Psoas muscle (tissue), 8 donors: ENCODE measurements around the gene ZSCAN18. TPM values are rescaled to one million over a fixed set of nuclear protein-coding genes. Genes with fewer than 3 reads are reported as not detected.

ENCODE experiments used
- ATAC-seq, 4 donors: fragments of 200-7000 bp; cut with Tn5 transposase; one replicate each; pipeline ENCODE4 v1.9.1; 2020; ENCODE audit warnings: moderate library complexity in 3 of 4, mild to moderate bottlenecking in 2 of 4
- DNase-seq, 2 donors: peaks; one replicate each; pipeline ENCODE4 v3.0.0-alpha.2; 2020
- H3K27ac ChIP-seq: fragments of 200-600 bp; one replicate; pipeline ENCODE4 v1.8.0; 2022
- H3K27me3 ChIP-seq, 3 donors: fragments of 200-600 bp in 1 of 3; one replicate each; pipeline versions ENCODE4 v1.6.1 to v1.8.0; 2013 to 2022; ENCODE audit warnings: low read length in 2 of 3, mild to moderate bottlenecking in 2 of 3, moderate library complexity in 1 of 3; ENCODE audit not compliant: insufficient read depth in 3 of 3
- H3K36me3 ChIP-seq, 2 donors: fragments of 200-600 bp in 1 of 2; one replicate each; pipeline versions ENCODE4 v1.6.1 to v1.8.0; 2013 to 2022; ENCODE audit warnings: low read depth in 1 of 2, mild to moderate bottlenecking in 1 of 2, moderate library complexity in 1 of 2; ENCODE audit not compliant: insufficient read depth in 1 of 2
- H3K4me1 ChIP-seq: fragments of 200-600 bp; one replicate; pipeline ENCODE4 v1.8.0; 2022
- H3K4me3 ChIP-seq: fragments of 200-600 bp; one replicate; pipeline ENCODE4 v1.8.0; 2022; ENCODE audit warnings: mild to moderate bottlenecking
- H3K9me3 ChIP-seq: fragments of 200-600 bp; one replicate; pipeline ENCODE4 v1.8.0; 2022
- WGBS, 3 donors: extraction: QIAGEN DNeasy Blood & Tissue Kit; methylation state at CpG; one replicate each; pipeline versions ENCODE4 v1.1.6 to v1.1.7; 2013; 5-methylcytosine and 5-hydroxymethylcytosine counted together
- intact Hi-C, 2 donors: fragments of 100-400 bp; cut with DNase I; formaldehyde crosslinking; loops; one replicate each; pipeline versions ENCODE4 v1.11.0 to v1.14.2; 2022
- polyA plus RNA-seq, 3 donors: library from polyadenylated mRNA; stranded (reverse); fragments of 200-250 nt; gene quantifications; one replicate each; pipeline ENCODE4 v1.2.3, GENCODE V29; 2013
- total RNA-seq, 4 donors: library from RNA; stranded (reverse); fragmentation: NEBNext Ultra II Directional in 2 of 4; extraction: Animal tissue kit (Norgen Biotek cat#: 25700) in 2 of 4; gene quantifications; one replicate each; pipeline versions ENCODE4 v1.2.1 to v1.2.4, GENCODE V29; 2021 to 2023
- TF ChIP-seq, protein P1 (sequence below): fragments of 200-600 bp; IDR thresholded peaks from one replicate; pipeline ENCODE4 v1.8.0; 2022; ENCODE audit warnings: antibody characterized with exemption
- donor health status: healthy with polysubstance abuse.
- donor health status: DM: no; HTN: no; CAD: no; lungs with moderate emphysema.
- donor health status: Bipolar disorder and iron deficiency.
- donor health status: healthy.
- donor health status: DM: yes; HTN: yes; CAD: no.
- donor health status: DM: no; HTN: no; CAD: no.
- donor health status: DM: no; HTN: no; CAD: no.
- donor health status: DM: yes; HTN: yes; CAD: no.

ZSCAN18 gene
- total and polyA plus RNA-seq, 7 donors: 9.5 to 36.8 (median 14.0) TPM

- Histone ChIP-seq H3K9me3 (peaks cover 40% of the 10 kb centered on the region), H3K27me3 (peaks cover 0 to 2% (median 0%) of the 10 kb centered on the region in 3 donors), H3K4me3 (peak overlapping the region; percentile 94), H3K4me1 (peaks cover 4% of the 10 kb centered on the region), H3K27ac (no peak overlapping the region), H3K36me3 (no peaks in the 10 kb centered on the region)
- 78 to 88% (median 85%) methylated on average over 13 of the region's 13 CpGs for WGBS, 3 donors
- DNase-seq (no peak), ATAC-seq (no peak)
- TF ChIP-seq, protein P1, sequence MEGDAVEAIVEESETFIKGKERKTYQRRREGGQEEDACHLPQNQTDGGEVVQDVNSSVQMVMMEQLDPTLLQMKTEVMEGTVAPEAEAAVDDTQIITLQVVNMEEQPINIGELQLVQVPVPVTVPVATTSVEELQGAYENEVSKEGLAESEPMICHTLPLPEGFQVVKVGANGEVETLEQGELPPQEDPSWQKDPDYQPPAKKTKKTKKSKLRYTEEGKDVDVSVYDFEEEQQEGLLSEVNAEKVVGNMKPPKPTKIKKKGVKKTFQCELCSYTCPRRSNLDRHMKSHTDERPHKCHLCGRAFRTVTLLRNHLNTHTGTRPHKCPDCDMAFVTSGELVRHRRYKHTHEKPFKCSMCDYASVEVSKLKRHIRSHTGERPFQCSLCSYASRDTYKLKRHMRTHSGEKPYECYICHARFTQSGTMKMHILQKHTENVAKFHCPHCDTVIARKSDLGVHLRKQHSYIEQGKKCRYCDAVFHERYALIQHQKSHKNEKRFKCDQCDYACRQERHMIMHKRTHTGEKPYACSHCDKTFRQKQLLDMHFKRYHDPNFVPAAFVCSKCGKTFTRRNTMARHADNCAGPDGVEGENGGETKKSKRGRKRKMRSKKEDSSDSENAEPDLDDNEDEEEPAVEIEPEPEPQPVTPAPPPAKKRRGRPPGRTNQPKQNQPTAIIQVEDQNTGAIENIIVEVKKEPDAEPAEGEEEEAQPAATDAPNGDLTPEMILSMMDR: no peak
- intact Hi-C loops: loop anchor here in 1 of 2 donors (5.0 kb wide), 1 partner anchor 90 kb away; no protein-coding TSS in a partner anchor
Observed at GRCh38 chr19:58096884-58097283, 1.1 kb downstream of the ZSCAN18 start.

GRCh38 chr19:58095328-58095727, 2.7 kb downstream of the ZSCAN18 start:
- 96 to 97% (median 97%) methylated on average over 10 of the region's 10 CpGs for WGBS, 3 donors
- no peaks in the 10 kb centered on the region for H3K36me3 ChIP-seq
- TF ChIP-seq, protein P1: no peak

GRCh38 chr19:58093071-58093470, 5.0 kb downstream of the ZSCAN18 start:
- H3K4me3 ChIP-seq: no peak overlapping the region
- intact Hi-C loops: no loop called here
- 90 to 97% (median 95%) methylated on average over 7 of the region's 7 CpGs for WGBS, 3 donors
- TF ChIP-seq, protein P1: no peak
- H3K36me3 ChIP-seq: no peaks in the 10 kb centered on the region
- DNase-seq (no peak), ATAC-seq (no peak)
- peaks cover 43% of the 10 kb centered on the region for H3K9me3 ChIP-seq
- no peak overlapping the region for H3K27ac ChIP-seq
- H3K4me1 ChIP-seq: no peaks in the 10 kb centered on the region
- H3K27me3 ChIP-seq: peaks cover 0 to 2% (median 0%) of the 10 kb centered on the region in 3 donors

More at GRCh38 chr19:58095328-58095727, 2.7 kb downstream of the ZSCAN18 start:
- DNase-seq (no peak), ATAC-seq (no peak)
- Histone ChIP-seq H3K4me1 (peaks cover 4% of the 10 kb centered on the region), H3K4me3 (no peak overlapping the region), H3K9me3 (peaks cover 41% of the 10 kb centered on the region), H3K27me3 (peaks cover 0 to 2% (median 0%) of the 10 kb centered on the region in 3 donors), H3K27ac (no peak overlapping the region)
- intact Hi-C loops: loop anchor here in 1 of 2 donors (5.0 kb wide), 1 partner anchor 88 kb away; no protein-coding TSS in a partner anchor

DNA sequence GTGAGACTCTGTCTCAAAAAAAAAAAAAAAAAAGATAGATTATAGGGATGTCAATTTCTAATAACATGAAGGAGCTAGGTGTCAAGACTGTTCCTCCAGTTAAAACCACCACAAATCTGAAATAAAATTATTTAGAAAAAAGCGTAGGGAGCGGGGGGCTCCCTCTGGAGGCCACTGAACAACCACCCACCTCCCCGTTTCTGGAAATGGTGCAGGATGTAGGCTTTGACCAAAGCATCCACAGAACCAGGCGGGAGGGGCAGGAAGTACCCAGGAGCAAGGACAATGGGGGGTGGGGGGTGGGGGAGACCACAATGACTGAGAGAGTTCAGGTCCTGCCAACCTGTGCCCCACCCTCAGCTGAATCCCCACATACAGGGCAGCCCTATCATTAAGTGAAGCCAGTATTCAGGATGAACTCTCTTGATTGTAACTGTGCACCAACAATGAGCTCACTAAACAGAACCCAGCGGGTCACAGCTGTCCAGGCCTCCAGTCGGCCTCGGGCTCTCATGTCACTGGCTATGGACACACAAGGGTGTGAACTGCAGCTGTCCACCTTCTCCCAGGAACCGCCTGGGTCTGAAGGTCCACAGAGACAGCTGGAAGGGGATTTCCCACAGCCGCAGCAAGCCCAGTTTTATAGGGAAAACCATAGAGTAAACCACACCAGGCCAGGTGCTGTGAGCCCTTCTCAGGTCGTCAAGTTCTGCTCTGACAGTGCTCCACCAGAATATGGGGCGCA, 6.6 kb downstream of the ZSCAN18 start:
- H3K4me1 ChIP-seq: no peaks in the 10 kb centered on the region
- 48 to 54% (median 54%) methylated on average over 11 of the region's 11 CpGs for WGBS, 3 donors
- DNase-seq: peak in 1 of 2 donors; percentile 36
- ATAC-seq: no peak
- no peak overlapping the region for H3K27ac ChIP-seq
- no peaks in the 10 kb centered on the region for H3K27me3 ChIP-seq
- intact Hi-C loops: no loop called here
- no peak overlapping the region for H3K4me3 ChIP-seq
- H3K9me3 ChIP-seq: peaks cover 47% of the 10 kb centered on the region
- TF ChIP-seq, protein P1: no peak
- peaks cover 0 to 11% of the 10 kb centered on the region in 2 donors for H3K36me3 ChIP-seq
